HG02623 (cell line): Measurements from ENCODE around the gene VRK1.
A peak's percentile ranks its signal among the peaks of the same experiment; 100 is the strongest.
"Not testable (repeated sequence)": the region's sequence is repeated elsewhere in the genome, so short reads cannot be mapped to it uniquely, and the experiment has no call there.

ENCODE experiments used
- ATAC-seq: cut with Tn5 transposase; IDR thresholded peaks from one replicate; pipeline ENCODE4 v1.9.1; 2021; ENCODE audit warnings: moderate library complexity; ENCODE audit not compliant: unreplicated experiment

The VRK1 gene

GRCh38 chr14:96796851-96797581 is at the start of gene VRK1:
Gene VRK1, plus strand, starts transcription at chr14:96797382. Its CDS starts 36,090 bp downstream, at chr14:96833472.
- ATAC-seq: peak; percentile 97

GRCh38 chr14:96747608-96748007 is 49.6 kb upstream of the VRK1 start:
- ATAC-seq: no peak

GRCh38 chr14:96748362-96748761 is 48.8 kb upstream of the VRK1 start:
- ATAC-seq: no peak

GRCh38 chr14:96751505-96751904 is 45.7 kb upstream of the VRK1 start:
- no peak for ATAC-seq

- ATAC-seq: no peak
Observed at GRCh38 chr14:96752125-96752524, 45.1 kb upstream of the VRK1 start.

- ATAC-seq: no peak
Observed at GRCh38 chr14:96752594-96752993, 44.6 kb upstream of the VRK1 start.

- no peak for ATAC-seq
Observed at GRCh38 chr14:96754162-96754844, 42.9 kb upstream of the VRK1 start.

GRCh38 chr14:96754845-96755184 is 42.4 kb upstream of the VRK1 start:
- no peak for ATAC-seq

GRCh38 chr14:96756745-96757144 is 40.4 kb upstream of the VRK1 start:
- no peak for ATAC-seq

- no peak for ATAC-seq
Observed at GRCh38 chr14:96757456-96757855, 39.7 kb upstream of the VRK1 start.

GRCh38 chr14:96761066-96761465 is 36.1 kb upstream of the VRK1 start:
- ATAC-seq: no peak

GRCh38 chr14:96762650-96763049 is 34.5 kb upstream of the VRK1 start:
- peak; percentile 82 for ATAC-seq

GRCh38 chr14:96764012-96764411 is 33.2 kb upstream of the VRK1 start:
- no peak for ATAC-seq

- ATAC-seq: not testable (repeated sequence)
Observed at GRCh38 chr14:96765205-96765604, 32.0 kb upstream of the VRK1 start.

GRCh38 chr14:96772929-96773328 is 24.3 kb upstream of the VRK1 start:
- no peak for ATAC-seq

- no peak for ATAC-seq
Observed at GRCh38 chr14:96776791-96777190, 20.4 kb upstream of the VRK1 start.

GRCh38 chr14:96780500-96780899 is 16.7 kb upstream of the VRK1 start:
- ATAC-seq: no peak

GRCh38 chr14:96781371-96781770 is 15.8 kb upstream of the VRK1 start:
- ATAC-seq: no peak

- no peak for ATAC-seq
Observed at GRCh38 chr14:96782436-96782835, 14.7 kb upstream of the VRK1 start.

- no peak for ATAC-seq
Observed at GRCh38 chr14:96783043-96783914, 13.9 kb upstream of the VRK1 start.

GRCh38 chr14:96783915-96784224 is 13.3 kb upstream of the VRK1 start:
- no peak for ATAC-seq

GRCh38 chr14:96790186-96790585 is 7.0 kb upstream of the VRK1 start:
- no peak for ATAC-seq
